Body of pancreas (tissue), 4 donors: ENCODE measurements around the gene GGA1. TPM values are rescaled to one million over a fixed set of nuclear protein-coding genes. Genes with fewer than 3 reads are reported as not detected.

Experiments used
- ATAC-seq: fragments of 150-250 bp; one replicate; pipeline ENCODE4 v1.9.1; 2016
- DNase-seq, 4 donors: peaks; one replicate each; pipeline ENCODE4 v3.0.0-alpha.2; 2019
- H3K27ac ChIP-seq, 4 donors: fragments of 200-600 bp; sonication (generic); 1 replicate in 3 of 4; 2 replicates in 1 of 4; pipeline versions ENCODE4 v1.5.1 to v1.6.1; 2016 to 2019; ENCODE audit warnings: mild to moderate bottlenecking in 1 of 4, mixed read lengths in 1 of 4, moderate library complexity in 1 of 4
- H3K27me3 ChIP-seq, 2 donors: fragments of 200-600 bp; sonication (generic); one replicate each; pipeline ENCODE4 v1.6.0; 2016; ENCODE audit warnings: mild to moderate bottlenecking in 1 of 2
- H3K36me3 ChIP-seq, 2 donors: fragments of 200-600 bp; sonication (generic); replicated peaks in 1 of 2; 2 replicates each; pipeline ENCODE4 v1.5.1; 2016; ENCODE audit warnings: low read depth in 2 of 2; ENCODE audit not compliant: insufficient read depth in 1 of 2
- H3K4me1 ChIP-seq: fragments of 200-600 bp; sonication (generic); one replicate; pipeline ENCODE4 v1.6.0; 2016
- H3K4me3 ChIP-seq, 2 donors: fragments of 200-600 bp; sonication (generic); 1 replicate in 1 of 2; 2 replicates in 1 of 2; pipeline ENCODE4 v1.5.1; 2016 to 2019
- H3K9me3 ChIP-seq, 3 donors: fragments of 200-600 bp; sonication (generic); 1 replicate in 2 of 3; 2 replicates in 1 of 3; pipeline ENCODE4 v1.5.1; 2016
- POLR2A ChIP-seq, 3 donors: fragments of 450-650 bp; IDR thresholded peaks; one replicate each; pipeline ENCODE4 v1.6.1; 2016; ENCODE audit warnings: antibody characterized with exemption in 3 of 3, mild to moderate bottlenecking in 2 of 3
- WGBS, 2 donors: methylation state at CpG; one replicate each; pipeline ENCODE4 v1.1.5; 2017; 5-methylcytosine and 5-hydroxymethylcytosine counted together
- intact Hi-C: fragments of 100-400 bp; cut with DNase I; formaldehyde crosslinking; loops from one replicate; pipeline ENCODE4 v1.15.1; 2023
- total RNA-seq, 2 donors: library from RNA; depleted of rRNA; stranded (reverse); fragments of >200 nt; gene quantifications; one replicate each; pipeline ENCODE4 v1.1.0, GENCODE V29; 2016
- TF ChIP-seq, protein P1 (sequence below), 7 experiments: fragments of 450-650 bp in 4 of 7; fragments of 200-600 bp in 3 of 7; sonication (generic) in 3 of 7; IDR thresholded peaks; one replicate each; pipeline ENCODE4 v1.5.1; 2016 to 2019; ENCODE audit warnings: antibody characterized with exemption in 7 of 7

GGA1 gene
- total RNA-seq, 2 donors from 2014 or later = 38.4 to 42.5 TPM

DNA sequence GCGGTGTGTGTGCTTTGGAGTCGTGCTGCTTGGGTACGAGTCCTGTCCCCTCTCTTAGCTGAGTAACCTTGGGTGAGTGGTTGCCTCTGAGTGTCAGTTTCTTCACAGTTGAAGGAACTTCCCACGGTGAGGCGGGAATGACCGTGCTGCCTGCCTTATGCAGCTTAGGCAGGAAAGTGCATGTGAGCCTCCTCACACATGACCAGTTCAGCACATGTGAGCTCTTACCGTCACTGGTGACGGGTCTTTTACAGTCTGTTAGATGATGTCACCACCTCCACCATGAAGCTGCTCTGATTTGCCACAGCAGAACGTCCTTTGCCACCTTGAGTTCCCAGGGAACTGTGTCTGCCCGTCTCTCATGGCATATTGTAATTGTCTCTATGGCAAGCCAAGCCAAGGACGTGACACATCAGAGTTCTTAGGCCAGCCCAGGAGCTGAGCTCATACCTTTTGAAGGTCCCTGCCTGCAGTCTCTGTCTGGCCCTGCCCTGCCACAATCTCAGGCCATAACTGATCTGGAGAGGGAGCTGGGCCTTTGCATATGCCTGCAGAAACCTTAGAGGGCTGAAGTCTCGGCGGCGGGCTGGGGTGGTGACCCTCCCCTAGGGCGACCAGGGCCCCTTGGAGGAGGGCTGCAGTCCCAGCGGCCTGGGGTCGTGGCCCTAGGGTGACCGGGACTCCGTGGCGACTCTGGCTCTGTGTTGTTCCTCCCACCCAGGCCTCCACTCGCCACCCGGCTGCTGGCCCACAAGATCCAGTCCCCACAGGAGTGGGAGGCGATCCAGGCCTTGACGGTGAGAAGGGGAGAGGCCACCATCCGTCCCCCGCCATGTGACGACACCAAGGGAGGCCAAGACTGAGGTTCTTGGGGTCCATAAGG, 7.8 kb downstream of the GGA1 start:
- WGBS, 2 donors = 84 to 89% methylated on average over 7 to 23 of the region's 27 CpGs
- intact Hi-C loops = no loop called here
- DNase-seq = no peak
- Histone ChIP-seq H3K4me1 (no peaks in the 10 kb centered on the region), H3K27ac (no peak overlapping the region), H3K4me3 (no peak overlapping the region), H3K27me3 (no peaks in the 10 kb centered on the region), H3K36me3 (peaks cover 3 to 23% of the 10 kb centered on the region in 2 donors), H3K9me3 (no peaks in the 10 kb centered on the region)
- no peak for ATAC-seq
- no peak for TF ChIP-seq POLR2A (IDR thresholded peaks at IDR 0.05)
- TF ChIP-seq, protein P1, sequence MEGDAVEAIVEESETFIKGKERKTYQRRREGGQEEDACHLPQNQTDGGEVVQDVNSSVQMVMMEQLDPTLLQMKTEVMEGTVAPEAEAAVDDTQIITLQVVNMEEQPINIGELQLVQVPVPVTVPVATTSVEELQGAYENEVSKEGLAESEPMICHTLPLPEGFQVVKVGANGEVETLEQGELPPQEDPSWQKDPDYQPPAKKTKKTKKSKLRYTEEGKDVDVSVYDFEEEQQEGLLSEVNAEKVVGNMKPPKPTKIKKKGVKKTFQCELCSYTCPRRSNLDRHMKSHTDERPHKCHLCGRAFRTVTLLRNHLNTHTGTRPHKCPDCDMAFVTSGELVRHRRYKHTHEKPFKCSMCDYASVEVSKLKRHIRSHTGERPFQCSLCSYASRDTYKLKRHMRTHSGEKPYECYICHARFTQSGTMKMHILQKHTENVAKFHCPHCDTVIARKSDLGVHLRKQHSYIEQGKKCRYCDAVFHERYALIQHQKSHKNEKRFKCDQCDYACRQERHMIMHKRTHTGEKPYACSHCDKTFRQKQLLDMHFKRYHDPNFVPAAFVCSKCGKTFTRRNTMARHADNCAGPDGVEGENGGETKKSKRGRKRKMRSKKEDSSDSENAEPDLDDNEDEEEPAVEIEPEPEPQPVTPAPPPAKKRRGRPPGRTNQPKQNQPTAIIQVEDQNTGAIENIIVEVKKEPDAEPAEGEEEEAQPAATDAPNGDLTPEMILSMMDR (IDR thresholded peaks at IDR 0.05) = no peak

DNA sequence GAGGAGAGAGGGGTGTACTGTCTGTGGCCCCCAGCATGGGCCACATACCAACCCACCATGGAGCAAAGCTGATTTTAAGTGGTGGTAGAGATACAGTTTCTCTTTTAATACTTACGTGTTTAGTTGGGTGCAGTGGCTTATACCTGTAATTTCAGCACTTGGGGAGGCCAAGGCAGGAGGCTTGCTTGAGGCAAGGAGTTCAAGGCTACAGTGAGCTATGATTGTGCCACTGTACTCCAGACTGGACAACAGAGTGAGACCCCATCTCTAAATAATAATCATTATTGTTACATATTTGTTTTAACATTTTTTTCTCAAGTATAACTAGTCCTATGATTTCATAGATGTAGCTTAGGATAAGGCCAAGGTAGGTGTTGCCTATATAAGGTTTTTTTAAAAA, 8.8 kb downstream of the GGA1 start:
- no peak for DNase-seq
- H3K36me3 ChIP-seq = peaks cover 3 to 24% of the 10 kb centered on the region in 2 donors
- intact Hi-C loops = no loop called here
- TF ChIP-seq, protein P1 (IDR thresholded peaks at IDR 0.05) = no peak
- TF ChIP-seq POLR2A (IDR thresholded peaks at IDR 0.05) = no peak
- H3K4me1 ChIP-seq = no peaks in the 10 kb centered on the region
- no peak overlapping the region for H3K4me3 ChIP-seq
- no peak for ATAC-seq
- H3K9me3 ChIP-seq = no peaks in the 10 kb centered on the region
- no peaks in the 10 kb centered on the region for H3K27me3 ChIP-seq
- H3K27ac ChIP-seq = no peak overlapping the region
- WGBS, 2 donors = 87 to 100% methylated on average over 1 of the region's 1 CpG

DNA sequence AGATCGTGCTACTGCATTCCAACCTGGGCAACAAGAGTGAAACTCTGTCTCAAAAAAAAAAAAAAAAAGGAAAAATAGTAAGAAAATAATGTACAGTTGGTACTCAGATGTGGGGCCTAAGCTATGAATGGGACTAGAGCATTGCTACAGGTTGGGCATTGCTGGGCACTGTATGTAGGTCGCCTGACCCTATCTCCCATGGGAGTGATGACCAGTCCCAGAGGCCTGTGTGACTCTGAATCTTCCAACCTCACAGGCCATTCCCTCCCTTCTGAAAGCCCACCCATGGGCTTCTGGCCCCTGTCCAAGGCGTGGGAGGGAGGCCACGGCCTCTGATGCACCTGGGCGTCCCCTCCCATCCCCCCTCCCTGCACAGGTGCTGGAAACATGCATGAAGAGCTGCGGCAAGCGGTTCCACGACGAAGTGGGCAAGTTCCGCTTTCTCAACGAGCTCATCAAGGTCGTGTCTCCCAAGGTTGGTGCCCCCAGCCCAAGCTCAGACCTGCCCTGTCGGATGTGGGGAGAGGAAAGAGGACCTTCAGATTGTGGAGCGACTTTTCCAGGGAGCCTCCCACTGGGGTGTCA, 9.5 kb downstream of the GGA1 start:
- DNase-seq (no peak), ATAC-seq (no peak)
- Histone ChIP-seq H3K27ac (no peak overlapping the region), H3K4me1 (no peaks in the 10 kb centered on the region), H3K9me3 (no peaks in the 10 kb centered on the region), H3K27me3 (no peaks in the 10 kb centered on the region), H3K36me3 (peaks cover 3 to 24% of the 10 kb centered on the region in 2 donors), H3K4me3 (no peak overlapping the region)
- TF ChIP-seq POLR2A (IDR thresholded peaks at IDR 0.05) = no peak
- TF ChIP-seq, protein P1 (IDR thresholded peaks at IDR 0.05) = no peak
- WGBS, 2 donors = 80 to 82% methylated on average over 6 to 14 of the region's 14 CpGs
- intact Hi-C loops = no loop called here

DNA sequence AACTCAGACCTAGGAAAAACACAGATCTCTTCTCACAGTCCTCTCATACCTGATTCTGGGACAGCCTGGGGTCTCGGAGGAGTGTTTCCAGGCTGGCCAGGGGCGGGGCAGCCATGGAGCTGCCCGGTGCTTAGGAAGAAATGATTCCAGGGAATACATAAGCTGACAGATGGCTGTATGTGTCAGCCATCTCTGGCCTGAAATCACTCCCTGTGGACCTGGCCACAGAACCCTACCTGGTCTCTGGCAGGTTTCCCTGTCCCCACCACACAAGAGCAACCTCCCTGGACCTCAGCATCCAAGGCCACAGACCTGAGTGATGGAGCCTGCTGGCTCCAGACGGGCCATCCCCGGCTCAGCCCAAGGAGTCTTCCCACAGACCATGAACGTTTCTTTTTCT, 10.0 kb downstream of the GGA1 start:
- Histone ChIP-seq H3K27ac (no peak overlapping the region), H3K36me3 (peaks cover 3 to 24% of the 10 kb centered on the region in 2 donors), H3K4me1 (no peaks in the 10 kb centered on the region), H3K4me3 (no peak overlapping the region), H3K27me3 (no peaks in the 10 kb centered on the region), H3K9me3 (no peaks in the 10 kb centered on the region)
- DNase-seq (no peak), ATAC-seq (no peak)
- intact Hi-C loops = no loop called here
- TF ChIP-seq POLR2A (IDR thresholded peaks at IDR 0.05) = no peak
- TF ChIP-seq, protein P1 (IDR thresholded peaks at IDR 0.05) = no peak
- WGBS, 2 donors = 90 to 93% methylated on average over 6 of the region's 6 CpGs
